Pancreas (tissue), 10 donors: ENCODE measurements around the gene FOXC2. TPM values are rescaled to one million over a fixed set of nuclear protein-coding genes. Genes with fewer than 3 reads are reported as not detected.

Experiments used
- ATAC-seq, 4 donors: fragments of 200-7000 bp; cut with Tn5 transposase; one replicate each; pipeline versions ENCODE4 v1.8.0 to v1.9.1; 2020; ENCODE audit warnings: mild to moderate bottlenecking in 4 of 4, moderate library complexity in 4 of 4
- DNase-seq, 6 donors: peaks; one replicate each; pipeline ENCODE4 v3.0.0-alpha.2; 2020
- FAIRE-seq: peaks from 2 replicates; lab custom pipeline; 2012; peaks lifted over from hg19 to GRCh38; lab: Jason Lieb, UNC
- H3K27ac ChIP-seq, 4 donors: fragments of 200-600 bp; sonication (generic); 1 replicate in 3 of 4; 2 replicates in 1 of 4; pipeline versions ENCODE4 v1.5.0 to v1.8.0; 2020
- H3K27me3 ChIP-seq, 4 donors: fragments of 200-600 bp; one replicate each; pipeline ENCODE4 v1.8.0; 2021
- H3K36me3 ChIP-seq, 3 donors: fragments of 200-600 bp; sonication (generic) in 1 of 3; one replicate each; pipeline versions ENCODE4 v1.5.0 to v1.8.0; 2020 to 2021
- H3K4me1 ChIP-seq, 3 donors: fragments of 200-600 bp; one replicate each; pipeline ENCODE4 v1.8.0; 2021
- H3K4me3 ChIP-seq, 4 donors: fragments of 200-600 bp; sonication (generic) in 2 of 4; one replicate each; pipeline versions ENCODE4 v1.5.0 to v1.8.0; 2020 to 2021
- H3K9me3 ChIP-seq, 4 donors: fragments of 200-600 bp; one replicate each; pipeline ENCODE4 v1.8.0; 2021
- WGBS, 2 donors: extraction: QIAGEN DNeasy Blood & Tissue Kit; methylation state at CpG; one replicate each; pipeline ENCODE4 v1.1.7; 2013; 5-methylcytosine and 5-hydroxymethylcytosine counted together
- intact Hi-C, 3 donors: fragments of 100-400 bp; cut with DNase I; formaldehyde crosslinking; loops; one replicate each; pipeline versions ENCODE4 v1.11.1 to v1.14.2; 2022
- polyA plus RNA-seq, 2 donors: library from polyadenylated mRNA; stranded (reverse); fragments of 200-250 nt; gene quantifications; one replicate each; pipeline ENCODE4 v1.2.3, GENCODE V29; 2013
- total RNA-seq, 6 donors: library from RNA; stranded (reverse); fragmentation: NEBNext Ultra II Directional in 4 of 6; extraction: Animal tissue kit (Norgen Biotek cat#: 25700) in 4 of 6; gene quantifications; one replicate each; pipeline versions ENCODE4 v1.2.1 to v1.2.4, GENCODE V29; 2021 to 2023
- TF ChIP-seq, protein P1 (sequence below), 4 donors: fragments of 200-600 bp; sonication (generic) in 3 of 4; IDR thresholded peaks; one replicate each; pipeline versions ENCODE4 v1.5.0 to v1.8.0; 2021; ENCODE audit warnings: antibody characterized with exemption in 4 of 4
- donor health status: healthy with polysubstance abuse.
- donor health status: DM: no; HTN: no; CAD: no; lungs with moderate emphysema.
- donor health status: DM: no; HTN: no; CAD: no.
- donor health status: control.
- donor health status: control.
- donor health status: Bipolar disorder and iron deficiency.
- donor health status: DM: yes; HTN: yes; CAD: no.
- donor health status: DM: no; HTN: no; CAD: no.
- donor health status: DM: no; HTN: no; CAD: no.
- donor health status: DM: yes; HTN: yes; CAD: no.

The FOXC2 gene
- total and polyA plus RNA-seq, 8 donors: 0.06 to 0.23 (median 0.17) TPM; not detected in 3

DNA sequence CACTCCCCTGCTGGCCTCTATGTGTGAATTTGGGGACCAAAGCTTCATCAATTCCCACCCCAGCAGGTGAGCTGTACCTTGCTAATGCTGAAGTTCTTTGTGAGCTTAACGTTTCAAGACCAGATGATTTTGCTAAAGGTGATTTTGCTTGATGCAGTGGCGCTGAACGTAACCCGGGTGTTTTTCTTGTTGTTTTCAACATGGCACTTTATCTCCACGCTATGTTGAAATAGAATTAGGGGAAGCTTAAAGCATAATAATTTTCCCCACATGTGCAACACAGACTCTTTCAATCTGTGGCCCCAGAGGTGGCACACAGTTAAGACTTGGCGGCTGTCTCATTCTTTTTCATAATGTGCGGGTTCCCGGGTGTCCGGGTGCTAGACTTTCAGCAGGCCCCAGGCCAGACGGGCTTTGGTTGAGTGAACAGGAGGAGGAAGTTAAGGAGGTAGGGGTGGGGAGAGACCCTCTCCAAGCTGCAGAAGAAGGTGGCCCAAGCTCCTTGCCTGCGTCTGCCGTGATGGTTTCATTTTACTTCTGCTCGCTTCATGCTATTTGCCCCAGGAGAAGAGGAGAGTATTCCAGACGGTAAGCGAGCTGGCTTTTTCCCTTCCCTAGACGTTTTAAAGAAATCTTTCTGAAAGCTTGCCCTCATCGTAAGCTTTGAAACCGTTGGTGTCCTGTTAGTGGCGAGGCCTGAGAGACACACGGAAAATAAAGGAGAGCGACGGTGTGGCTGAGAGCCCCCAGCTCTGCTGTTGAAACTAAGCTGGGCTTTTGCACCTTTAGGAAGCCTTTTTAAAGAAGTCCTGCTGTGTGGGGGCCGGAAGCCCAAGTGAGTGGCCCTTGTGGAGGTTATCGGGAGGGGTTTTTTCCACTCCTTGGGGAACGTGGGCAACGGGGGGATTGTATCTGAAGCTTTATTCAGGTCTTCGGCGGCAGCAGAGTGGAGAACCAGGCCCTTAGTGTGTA, 4.2 kb downstream of the FOXC2 start:
- DNase-seq (no peak), ATAC-seq (no peak), FAIRE-seq (no peak)
- Histone ChIP-seq H3K4me1 (no peaks in the 10 kb centered on the region), H3K27me3 (peaks cover 0 to 44% (median 10%) of the 10 kb centered on the region in 4 donors), H3K36me3 (no peaks in the 10 kb centered on the region), H3K4me3 (no peak overlapping the region), H3K27ac (no peak overlapping the region), H3K9me3 (no peaks in the 10 kb centered on the region)
- TF ChIP-seq, protein P1, sequence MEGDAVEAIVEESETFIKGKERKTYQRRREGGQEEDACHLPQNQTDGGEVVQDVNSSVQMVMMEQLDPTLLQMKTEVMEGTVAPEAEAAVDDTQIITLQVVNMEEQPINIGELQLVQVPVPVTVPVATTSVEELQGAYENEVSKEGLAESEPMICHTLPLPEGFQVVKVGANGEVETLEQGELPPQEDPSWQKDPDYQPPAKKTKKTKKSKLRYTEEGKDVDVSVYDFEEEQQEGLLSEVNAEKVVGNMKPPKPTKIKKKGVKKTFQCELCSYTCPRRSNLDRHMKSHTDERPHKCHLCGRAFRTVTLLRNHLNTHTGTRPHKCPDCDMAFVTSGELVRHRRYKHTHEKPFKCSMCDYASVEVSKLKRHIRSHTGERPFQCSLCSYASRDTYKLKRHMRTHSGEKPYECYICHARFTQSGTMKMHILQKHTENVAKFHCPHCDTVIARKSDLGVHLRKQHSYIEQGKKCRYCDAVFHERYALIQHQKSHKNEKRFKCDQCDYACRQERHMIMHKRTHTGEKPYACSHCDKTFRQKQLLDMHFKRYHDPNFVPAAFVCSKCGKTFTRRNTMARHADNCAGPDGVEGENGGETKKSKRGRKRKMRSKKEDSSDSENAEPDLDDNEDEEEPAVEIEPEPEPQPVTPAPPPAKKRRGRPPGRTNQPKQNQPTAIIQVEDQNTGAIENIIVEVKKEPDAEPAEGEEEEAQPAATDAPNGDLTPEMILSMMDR (IDR thresholded peaks at IDR 0.05): no peak
- 51 to 52% methylated on average over 28 of the region's 28 CpGs for WGBS, 2 donors
- intact Hi-C loops: loop anchor here in 2 of 3 donors (10.0 kb wide), 2 partner anchors 484 to 504 kb away; no protein-coding TSS in a partner anchor

DNA sequence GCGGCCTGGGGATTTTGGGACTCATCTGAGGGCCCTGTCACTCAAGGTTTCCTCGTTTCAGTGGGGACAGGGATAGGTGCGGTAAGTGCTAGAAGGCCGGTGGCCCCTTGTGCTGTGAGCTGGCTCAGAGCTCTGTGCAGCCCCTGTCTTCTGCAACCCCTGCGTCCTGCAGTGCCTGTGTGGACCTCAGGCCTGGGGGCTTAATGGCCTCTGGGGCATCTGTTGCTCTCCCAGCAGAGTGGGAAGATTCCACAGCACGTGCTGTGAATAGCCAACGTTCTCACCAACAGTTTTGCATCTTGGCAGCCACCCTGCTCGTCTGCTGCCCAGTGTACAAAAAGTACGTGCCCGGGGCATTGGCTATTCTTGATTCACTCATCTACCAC, 4.9 kb downstream of the FOXC2 start:
- peaks cover 0 to 40% (median 5%) of the 10 kb centered on the region in 4 donors for H3K27me3 ChIP-seq
- no peak for FAIRE-seq
- no peaks in the 10 kb centered on the region for H3K9me3 ChIP-seq
- no peak overlapping the region for H3K27ac ChIP-seq
- H3K36me3 ChIP-seq: no peaks in the 10 kb centered on the region
- ATAC-seq: no peak
- no peak overlapping the region for H3K4me3 ChIP-seq
- WGBS, 2 donors: 37 to 46% methylated on average over 10 of the region's 10 CpGs
- intact Hi-C loops: loop anchor here in 2 of 3 donors (10.0 kb wide), 2 partner anchors 483 to 503 kb away; no protein-coding TSS in a partner anchor
- peaks cover 0 to 3% (median 0%) of the 10 kb centered on the region in 3 donors for H3K4me1 ChIP-seq
- DNase-seq: no peak
- TF ChIP-seq, protein P1 (IDR thresholded peaks at IDR 0.05): no peak

DNA sequence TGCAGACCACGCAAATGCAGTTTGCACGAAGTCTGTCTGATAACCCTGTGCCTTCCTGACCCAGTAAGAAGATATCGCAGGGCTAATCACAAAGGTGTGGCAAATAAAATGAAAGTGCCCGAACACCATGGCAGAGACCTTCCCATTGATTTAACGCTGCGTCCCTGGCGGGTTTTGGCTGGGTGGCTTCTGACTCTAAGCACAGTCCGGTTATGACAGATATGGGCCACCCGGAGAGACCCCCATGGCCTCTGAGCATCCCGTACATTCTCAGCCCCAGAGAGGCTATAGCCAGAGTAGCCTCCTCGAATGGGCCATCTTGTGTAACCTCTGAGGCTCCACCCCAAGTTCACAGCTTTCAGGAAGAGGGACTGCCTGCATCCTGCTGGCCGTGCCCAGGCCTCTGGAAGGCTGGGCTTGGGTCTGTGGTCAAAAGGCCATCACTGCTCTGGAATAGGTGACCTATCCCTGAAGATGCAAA, 5.5 kb downstream of the FOXC2 start:
- no peak for FAIRE-seq
- H3K4me1 ChIP-seq: peaks cover 0 to 7% (median 0%) of the 10 kb centered on the region in 3 donors
- no peak for ATAC-seq

DNA sequence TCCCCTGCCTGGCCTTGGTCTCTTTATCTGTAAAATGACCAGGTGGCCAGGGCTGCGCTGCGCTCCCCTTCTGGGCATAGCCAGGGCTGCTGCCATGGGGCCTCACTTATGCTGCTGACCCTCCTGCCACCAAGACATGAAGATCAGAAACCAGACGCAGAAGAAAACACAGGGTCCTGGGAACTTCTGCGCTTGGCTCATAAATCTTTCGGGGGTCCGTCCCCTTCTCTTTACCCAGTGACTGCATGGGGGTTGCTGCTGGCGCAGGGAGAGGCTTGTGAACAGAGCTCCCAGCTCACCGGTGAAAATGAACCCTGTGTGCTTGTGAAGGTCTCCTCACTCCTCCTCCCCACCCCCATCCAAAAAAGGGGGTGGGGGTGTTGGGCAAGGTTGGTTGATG, 6.0 kb downstream of the FOXC2 start:
- no peak for ATAC-seq
- FAIRE-seq: no peak
- no peak for DNase-seq
- Histone ChIP-seq H3K36me3 (no peaks in the 10 kb centered on the region), H3K27ac (no peak overlapping the region), H3K4me3 (no peak overlapping the region), H3K9me3 (no peaks in the 10 kb centered on the region), H3K27me3 (peaks cover 0 to 37% (median 2%) of the 10 kb centered on the region in 4 donors), H3K4me1 (peaks cover 0 to 7% (median 0%) of the 10 kb centered on the region in 3 donors)
- TF ChIP-seq, protein P1 (IDR thresholded peaks at IDR 0.05): no peak
- WGBS, 2 donors: 36 to 38% methylated on average over 8 of the region's 8 CpGs
- intact Hi-C loops: loop anchor here in 2 of 3 donors (10.0 kb wide), 2 partner anchors 482 to 502 kb away; no protein-coding TSS in a partner anchor

More for the DNA sequence above, 5.5 kb downstream of the FOXC2 start:
- peaks cover 0 to 41% (median 4%) of the 10 kb centered on the region in 4 donors for H3K27me3 ChIP-seq
- 32 to 36% methylated on average over 12 of the region's 12 CpGs for WGBS, 2 donors
- no peak overlapping the region for H3K27ac ChIP-seq
- TF ChIP-seq, protein P1 (IDR thresholded peaks at IDR 0.05): no peak
- DNase-seq: no peak
- H3K4me3 ChIP-seq: no peak overlapping the region
- no peaks in the 10 kb centered on the region for H3K36me3 ChIP-seq
- intact Hi-C loops: loop anchor here in 2 of 3 donors (10.0 kb wide), 2 partner anchors 483 to 503 kb away; no protein-coding TSS in a partner anchor
- H3K9me3 ChIP-seq: no peaks in the 10 kb centered on the region
